Nucleus accumbens (tissue), 56 donors: ENCODE data around the gene CSAD.
"Not testable (repeated sequence)": the region's sequence is repeated elsewhere in the genome, so short reads cannot be mapped to it uniquely, and the experiment has no call there.

Experiments
- DNase-seq, 56 donors: peaks; one replicate each; lab custom pipeline; 2025; lab: John Stamatoyannopoulos, UW

Gene CSAD

DNA sequence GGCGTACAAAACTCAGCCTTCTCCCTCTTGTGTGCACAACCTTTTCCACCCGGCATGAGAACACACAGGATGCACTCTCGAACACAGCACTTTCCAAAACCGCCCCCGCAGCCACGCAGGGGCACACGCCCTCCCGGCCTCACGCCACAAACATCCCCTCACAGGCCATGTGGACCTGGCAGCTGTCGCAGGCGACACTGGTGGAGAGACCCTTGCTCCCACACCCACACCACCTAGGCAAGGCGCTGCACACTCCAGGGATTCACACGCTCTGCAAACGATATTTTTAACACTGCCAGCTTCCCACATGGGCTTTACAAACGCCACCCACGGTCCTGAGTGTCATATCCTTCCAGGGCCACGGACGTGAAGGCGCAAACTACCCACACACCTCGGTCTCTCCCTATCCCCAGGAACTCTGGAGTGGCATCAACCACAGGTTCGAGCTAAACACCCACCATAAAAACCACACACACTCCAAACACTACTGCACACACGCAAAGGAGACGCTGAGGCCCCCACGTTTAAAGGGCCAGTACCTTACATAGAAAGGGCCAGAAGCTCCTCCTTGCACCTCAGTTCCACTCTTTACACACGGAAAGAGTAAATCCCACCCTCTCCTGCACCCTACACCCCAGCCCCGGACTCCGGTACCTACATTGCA lies 38.7 kb upstream of the CSAD start:
- peak in 14 of 56 donors; percentile 28 to 60 (median 45) for DNase-seq

DNA sequence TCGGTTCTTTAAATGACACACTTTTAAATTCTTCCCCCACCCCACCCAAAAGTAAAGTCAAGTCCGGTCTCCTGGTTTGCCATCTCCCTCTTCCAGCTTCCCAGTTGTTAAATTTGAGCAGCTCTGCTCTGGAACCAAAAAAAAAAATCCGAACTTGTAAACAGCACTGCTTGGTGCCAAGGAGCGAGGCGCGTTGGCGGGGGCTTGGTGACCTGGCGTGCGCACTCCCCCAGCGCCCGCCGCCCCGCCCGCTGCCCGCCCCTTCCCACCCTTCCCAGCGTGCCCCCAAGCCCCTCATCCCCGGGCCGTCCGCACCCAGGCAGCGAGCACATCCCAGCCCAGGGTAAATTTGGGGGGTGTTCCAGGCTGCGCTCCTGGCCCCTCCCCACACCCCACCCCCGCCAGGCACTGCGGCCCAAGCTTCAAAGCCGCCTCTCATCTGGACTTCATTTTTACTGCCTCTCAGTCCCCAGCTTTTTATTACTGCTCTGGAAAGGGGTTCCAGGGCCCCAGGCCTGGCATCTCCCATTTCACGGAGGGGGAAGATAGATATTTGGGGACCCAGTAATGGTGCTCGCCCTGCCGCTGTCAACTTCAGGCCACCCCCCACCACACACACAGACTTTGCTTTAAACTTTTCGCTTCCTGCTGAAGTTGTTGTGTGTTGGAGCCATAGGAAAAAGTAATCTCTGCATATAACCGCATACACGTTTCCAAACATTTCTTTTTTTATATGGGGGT lies 38.0 kb upstream of the CSAD start:
- peak in 4 of 56 donors; percentile 18 to 36 (median 29) for DNase-seq

DNA sequence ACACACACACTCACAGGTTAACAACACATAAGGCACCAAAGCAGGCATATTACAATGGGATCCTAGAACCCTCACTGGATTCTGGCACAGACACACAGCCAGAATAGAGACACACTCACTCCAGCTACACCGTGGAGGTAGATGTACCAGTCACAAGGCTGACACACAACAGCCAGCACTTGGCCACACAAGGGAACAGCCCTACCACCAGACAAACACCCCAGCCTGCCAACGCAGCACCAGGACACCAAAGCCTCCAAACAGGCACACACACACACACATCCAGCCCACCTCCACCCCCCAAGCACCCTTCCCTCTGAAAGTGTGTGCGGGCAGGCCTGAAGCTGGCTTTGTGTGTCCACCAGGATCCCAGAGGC lies 37.2 kb upstream of the CSAD start:
- DNase-seq = no peak

DNA sequence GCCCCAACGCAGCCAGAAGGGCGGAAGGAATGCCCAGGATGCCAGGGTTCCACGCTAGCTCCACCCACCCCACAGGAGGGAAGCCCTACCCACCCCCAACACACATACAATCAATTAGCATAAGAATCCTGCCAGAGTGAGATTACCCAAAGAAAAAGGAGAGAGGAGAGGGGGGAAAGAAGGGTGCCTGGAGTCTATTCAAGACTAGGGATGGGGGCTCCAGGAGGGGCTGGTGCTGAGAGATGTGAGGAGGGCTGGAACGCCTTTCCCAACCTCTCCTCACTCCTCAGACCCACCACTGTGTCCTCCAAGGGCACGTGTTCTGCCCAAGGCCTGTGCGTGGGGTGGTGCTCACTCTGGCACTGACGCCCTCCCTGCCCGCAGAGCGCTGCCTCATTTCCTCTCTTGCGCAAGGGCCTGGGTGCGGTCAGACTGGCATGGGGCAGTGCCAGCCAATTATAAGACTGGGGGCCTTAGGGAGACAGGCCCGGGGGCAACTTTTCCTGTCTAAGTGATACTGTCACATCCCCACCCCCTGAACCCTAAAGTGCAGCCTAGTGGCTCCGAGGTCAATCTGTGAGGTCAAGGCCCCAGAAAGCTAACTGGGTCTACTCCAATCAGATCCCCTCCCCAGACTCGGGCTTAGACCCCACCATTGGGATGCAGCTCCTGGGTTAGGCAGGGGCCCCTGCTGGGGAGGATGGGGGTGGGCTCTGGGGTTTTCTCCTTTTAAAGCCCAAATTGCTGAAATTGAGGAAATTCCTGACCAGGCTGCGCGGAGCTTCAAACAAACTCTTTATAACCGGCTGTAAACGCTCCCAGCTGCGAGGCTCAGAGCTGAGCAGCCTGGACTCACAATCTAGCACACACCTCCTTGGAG lies 36.6 kb upstream of the CSAD start:
- DNase-seq = peak in 1 of 56 donors; percentile 29

DNA sequence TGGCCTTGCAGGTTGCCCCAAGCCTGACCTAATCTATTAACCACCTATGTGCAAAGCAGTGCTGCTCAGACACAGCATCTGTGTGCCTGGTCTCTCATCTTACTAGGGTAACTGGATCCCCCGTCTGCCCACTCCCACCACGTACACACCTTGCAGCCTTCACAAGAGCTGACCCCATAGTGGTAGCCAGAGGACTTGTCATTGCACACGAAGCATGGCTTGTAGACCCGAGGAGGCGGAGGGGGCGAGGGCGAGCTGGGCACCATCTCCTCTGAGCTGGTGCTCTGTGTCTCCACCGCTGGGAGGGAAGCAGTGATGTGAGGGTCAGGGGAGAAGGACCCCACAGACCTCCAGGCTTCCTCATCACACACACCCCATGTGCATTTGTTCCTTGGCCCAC lies 34.8 kb upstream of the CSAD start:
- no peak for DNase-seq

DNA sequence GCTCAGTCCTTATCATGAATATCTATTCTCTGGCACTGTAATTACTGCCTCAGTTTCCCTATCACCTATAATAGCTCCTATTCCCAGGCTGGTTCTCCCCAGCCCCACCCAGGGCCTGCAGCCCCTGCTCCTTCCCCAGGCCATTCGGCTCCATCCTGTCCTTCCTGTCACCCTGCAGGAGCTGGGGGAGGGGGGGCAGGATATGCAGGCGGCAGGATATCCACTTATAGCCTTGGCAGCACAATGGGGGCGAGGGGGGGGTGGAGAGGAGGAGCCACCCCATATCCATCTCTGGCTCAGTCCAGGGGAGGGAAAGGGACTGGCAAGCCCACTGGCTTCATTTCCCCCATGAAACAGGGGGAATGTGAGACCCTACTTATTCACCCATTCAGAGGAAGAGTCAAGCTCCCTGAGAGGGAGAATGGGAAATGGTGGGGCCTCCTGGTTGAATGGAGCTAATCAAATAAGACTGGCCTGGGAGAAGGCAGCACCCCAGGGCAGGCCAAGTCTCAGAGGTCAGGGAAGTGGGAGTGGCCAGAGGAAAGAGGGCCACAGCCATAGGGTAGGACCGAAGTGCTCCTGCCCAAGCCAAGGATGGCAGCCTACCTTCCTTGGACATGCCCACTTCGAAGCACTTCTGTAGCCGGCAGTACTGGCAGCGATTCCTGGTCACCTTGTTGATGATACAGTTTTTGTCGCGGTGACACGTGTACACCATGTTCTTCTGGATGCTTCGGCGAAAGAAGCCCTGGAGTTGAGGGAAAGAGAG lies 34.1 kb upstream of the CSAD start:
- no peak for DNase-seq

DNA sequence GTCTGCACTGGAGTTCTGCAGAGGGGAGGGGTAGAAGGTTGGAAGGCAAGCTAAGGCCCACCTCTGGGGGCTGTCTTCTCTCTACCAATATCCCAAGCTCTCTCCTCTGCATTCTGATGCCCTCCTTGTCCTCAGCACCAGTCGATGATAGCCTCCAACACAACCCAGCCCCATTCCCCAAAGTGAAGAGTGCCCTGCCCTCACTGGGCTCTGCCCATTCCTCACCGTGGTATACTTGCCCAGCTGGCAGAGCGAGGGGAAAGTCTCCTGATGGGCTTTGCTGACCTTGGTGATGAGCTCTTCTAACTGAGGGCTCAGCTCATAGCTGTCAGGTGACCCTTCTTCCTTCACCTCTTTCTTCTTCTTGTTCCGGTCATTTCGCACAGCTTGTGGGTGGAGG lies 33.5 kb upstream of the CSAD start:
- no peak for DNase-seq

DNA sequence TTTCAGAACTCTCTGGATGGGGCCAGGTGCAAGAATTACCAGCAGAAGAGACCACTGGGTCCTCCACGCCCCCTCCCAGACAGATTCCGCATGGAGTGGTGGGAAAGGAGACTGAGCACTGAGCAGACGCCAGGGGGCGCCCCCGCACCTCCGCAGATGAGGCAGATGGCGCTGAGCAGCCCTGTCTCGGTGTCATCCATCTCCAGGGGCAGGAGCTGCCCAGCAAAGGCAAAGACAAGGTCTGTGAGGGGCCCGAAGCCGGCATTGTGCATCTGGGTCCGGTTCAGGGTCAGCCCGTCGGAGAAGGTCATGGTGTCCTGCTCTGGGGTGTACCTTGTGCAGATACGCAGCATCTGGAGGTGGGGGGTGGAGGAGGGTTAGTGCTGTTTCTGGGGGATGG lies 32.6 kb upstream of the CSAD start:
- peak in 51 of 56 donors; percentile 23 to 91 (median 73) for DNase-seq

DNA sequence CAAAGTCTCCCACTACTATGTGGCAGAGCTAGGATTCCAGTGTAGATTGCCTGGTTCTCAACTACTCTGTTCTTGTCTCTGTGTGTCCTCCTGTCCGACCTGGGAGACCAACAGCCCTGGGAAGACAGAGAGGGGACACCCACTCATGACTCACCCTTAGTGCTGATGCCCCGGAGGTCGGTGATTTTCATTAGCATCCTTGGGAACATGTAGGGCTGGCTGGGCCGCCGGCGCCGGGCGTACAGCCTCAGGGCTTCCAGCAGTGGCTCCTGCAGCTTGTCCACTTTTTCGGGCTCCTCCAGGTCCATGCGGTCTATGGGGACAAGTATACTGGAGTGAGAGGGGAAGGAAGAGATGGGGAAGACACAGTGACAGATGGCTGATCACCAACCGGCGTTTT lies 32.2 kb upstream of the CSAD start:
- no peak for DNase-seq

DNA sequence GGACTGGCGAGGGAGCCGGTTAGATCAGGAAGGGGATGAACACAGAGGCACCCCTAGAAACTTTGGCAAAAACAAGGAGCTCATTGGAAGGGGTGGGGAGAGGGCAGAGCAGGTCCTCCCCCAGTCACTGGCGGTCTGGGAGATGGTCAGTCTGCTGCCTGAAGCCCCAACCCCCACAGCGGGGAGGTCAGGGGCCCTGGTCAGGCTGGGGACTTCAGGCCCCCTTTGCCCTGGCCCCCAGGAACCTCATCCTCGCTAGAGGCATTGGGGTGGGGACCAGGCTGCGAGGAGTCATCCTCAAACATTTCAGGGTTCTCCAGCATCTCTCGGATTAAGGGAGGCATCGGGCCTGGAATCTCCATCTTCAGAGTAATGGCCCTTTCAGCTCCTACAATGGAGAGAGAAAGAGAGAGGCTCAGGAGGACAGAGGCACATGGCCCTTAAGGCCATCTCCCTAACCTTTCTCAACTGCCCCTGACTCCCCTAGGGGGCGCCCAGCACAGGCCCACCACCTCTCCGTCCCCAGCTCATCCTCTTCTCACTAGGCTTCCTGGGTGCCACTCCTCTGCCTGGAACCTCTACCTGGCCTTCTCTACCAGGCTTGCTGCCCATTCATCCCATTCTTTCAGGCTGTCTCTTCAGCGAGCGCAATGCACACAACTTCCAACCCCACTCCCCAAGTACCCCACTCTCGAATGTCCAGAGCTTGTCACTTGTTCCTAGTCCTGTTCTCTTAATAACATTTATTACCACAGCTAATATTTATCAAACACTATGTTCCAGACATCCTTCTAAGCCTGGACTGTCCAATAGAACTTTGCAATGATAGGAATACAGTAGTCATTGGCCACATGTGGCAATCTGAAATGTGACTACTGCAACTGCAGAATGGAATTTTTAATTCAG lies 31.0 kb upstream of the CSAD start:
- no peak for DNase-seq

DNA sequence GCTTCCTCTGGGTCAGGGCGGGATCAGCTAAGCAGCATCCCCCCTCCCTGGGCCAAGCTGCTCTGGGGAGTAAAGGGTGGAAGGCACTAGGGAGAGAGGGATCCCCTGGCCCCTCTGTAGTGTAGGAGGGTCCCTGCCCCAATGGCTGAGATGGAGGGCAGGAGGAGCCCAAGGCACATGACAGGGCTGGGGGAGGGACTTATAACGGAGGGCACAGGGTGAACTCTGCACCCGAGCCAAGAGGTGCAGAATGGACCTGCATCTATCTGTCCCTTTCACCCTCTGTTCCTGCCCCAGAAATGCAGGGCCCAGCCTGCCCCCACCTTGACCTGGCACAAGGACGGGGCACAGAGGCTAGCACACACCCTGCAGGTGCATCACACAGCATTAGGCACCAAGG lies 30.1 kb upstream of the CSAD start:
- no peak for DNase-seq

DNA sequence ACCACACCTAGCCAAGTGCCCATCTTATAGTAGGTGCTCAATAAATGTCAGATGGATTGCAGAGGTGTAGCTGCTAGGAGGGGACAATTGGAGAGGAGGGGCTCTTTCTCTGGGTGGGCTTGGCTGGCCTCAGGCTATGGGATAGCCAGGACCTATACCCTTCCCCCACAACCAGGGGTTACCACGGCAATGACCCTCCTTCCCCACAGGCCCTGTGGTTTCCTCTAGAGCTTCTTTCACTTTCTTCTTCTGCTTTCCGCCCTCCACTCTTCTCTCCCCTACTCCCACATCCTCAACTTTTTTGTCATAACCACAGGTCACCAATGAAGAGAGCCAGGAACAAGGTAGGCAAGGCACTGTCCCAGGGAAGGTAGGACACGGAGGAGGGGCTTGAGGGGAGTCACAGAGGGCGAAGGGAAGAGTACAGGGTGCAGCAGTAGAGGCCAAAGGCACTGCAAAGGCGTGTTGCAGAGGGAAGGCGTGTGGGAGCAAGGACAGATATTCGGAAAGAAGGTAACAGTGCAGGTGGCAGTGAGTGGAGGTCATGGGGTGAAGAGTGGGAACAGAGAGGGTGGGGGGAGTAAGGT lies 28.2 kb upstream of the CSAD start:
- DNase-seq = no peak

DNA sequence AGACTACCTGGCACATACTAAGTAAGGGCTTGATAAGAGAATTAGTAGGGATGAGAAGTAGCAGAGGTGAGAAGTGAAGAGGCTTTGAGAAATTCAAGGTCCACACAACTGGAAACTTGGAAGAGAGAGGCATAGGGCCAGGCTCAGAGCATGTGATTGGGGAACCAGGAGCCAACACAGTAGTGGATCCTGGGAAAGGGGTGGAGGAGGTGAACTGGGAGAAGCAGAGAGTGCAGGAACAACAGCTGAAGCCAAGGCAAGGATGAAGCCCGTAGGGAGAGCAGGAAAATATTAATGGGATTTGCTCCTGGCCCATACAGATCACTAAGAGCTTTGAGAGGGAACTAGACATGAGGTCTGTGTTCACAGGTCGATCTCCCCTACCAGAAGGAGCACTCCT lies 27.7 kb upstream of the CSAD start:
- DNase-seq = no peak

DNA sequence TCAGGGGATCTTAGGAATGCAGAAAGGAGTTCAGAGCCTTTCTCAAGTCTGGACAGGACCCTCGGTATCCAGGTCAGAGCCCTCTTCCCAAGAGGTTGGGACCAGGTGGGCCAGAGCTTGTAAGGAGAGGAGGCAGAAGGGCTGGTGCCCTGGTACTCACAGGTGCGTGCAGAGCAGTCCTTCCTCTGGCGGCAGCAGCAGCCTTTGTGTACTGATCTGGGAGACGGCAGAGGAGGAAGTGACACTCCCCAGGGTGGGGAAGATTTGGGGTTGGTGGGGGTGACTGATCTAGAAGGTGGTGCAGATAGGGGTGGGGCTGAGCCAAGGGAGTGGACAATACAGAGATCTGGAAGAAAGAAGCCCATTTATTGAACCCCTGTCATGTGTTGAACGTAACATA lies 26.3 kb upstream of the CSAD start, which contains the start of gene ITGB7:
Gene ITGB7 (minus strand): TSS at position 210 of the 400 bp plus-strand sequence. CDS start 6,808 bp downstream, outside the sequence.
- DNase-seq = no peak

DNA sequence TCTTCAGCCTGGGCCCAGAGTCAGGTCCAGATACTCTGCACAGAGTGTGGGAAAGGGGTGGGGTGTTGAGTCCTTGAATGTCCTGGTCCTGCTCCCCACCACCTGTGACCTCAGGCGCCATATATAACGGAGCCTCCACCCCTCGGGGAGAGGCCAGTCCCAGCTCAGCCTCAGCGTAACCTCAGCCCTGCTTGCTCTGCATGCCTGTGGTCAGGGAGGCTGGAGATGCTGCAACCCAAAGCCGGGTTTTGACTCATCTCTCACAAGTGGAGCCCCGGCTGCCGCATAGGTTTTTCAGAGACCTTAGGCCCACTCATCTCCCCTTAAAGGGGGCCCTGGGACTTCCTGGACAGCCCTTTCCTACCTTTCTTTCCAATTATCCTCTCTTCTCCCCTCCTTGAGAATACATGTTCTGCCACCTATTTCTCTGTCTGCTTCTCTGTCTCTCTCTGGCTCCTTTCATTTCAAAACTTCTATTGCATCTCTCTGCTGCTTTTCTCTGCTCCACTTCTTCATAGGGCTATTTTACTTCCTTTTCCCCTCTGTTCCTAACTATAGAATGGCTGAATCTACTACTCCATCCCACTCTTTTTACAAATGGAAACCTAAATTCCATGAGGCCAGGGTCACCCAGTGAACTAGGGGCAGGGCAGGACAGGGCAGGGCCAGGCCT lies 25.2 kb upstream of the CSAD start:
- no peak for DNase-seq

DNA sequence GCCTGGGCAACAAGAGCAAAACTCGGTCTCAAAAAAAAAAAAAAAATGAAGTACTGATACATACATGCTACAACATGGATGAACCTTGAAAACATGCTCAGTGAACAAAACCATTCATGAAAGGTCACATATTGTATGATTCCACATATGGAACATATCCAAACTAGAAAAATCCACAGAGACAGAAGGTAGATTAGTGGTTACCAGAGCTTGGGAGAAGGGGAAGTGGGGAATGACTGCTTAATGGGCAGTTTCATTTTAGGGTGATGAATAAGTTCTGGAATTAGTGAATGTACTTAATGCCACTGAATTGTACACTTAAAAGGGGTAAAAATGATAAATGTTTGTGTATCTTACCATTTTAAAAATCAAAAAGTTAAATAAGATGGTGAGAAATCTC lies 23.6 kb upstream of the CSAD start:
- no peak for DNase-seq

DNA sequence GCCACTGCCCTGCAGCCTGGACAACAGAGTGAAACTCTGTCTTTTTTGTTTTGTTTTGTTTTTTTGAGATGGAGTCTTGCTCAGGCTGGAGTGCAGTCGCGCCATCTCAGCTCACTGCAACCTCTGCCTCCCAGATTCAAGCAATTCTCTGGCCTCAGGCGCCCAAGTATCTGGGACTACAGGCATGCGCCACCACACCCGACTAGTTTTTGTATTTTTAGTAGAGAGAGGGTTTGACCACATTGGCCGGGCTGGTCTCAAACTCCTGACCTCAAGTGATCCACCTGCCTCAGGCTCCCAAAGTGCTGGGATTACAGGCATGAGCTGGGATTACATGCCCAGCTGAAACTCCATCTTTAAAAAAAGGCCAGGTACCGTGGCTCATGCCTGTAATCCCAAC lies 21.6 kb upstream of the CSAD start:
- DNase-seq = not testable (repeated sequence)

DNA sequence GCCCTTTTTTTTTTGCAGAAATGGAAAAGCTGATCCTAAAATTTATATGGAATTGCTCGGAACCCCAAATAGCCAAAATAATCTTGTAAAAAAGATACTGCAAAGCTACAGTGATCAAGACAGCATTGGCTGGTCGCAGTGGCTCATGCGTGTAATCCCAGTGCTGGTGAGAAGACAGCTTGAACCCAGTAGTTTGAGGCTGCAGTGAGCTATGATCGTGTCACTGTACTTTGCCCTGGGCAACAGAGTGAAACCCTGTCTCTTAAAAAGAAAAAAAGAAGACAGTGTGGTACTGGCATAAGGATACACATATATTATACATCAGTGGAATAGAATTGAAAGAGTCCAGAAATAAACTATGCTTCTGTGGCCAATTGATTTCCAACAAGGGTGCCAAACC lies 20.9 kb upstream of the CSAD start:
- DNase-seq = no peak

DNA sequence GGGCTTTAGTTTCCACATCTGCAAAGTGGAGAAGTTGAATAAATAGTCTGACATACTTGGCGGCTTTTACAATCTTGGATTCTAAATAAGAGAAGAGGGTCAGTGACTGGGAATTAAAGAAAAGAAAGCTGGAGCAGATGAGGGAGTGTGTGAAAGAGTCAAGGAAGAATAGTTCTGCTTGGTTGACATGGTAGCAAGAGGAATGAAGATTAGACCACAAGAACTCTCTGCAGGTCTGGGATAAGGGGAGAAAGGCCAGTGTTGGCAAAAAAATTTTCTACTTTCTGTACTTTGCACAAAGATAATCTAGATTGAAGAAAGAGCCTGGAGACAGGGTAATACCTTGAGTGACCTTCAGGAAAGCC lies 20.4 kb upstream of the CSAD start:
- DNase-seq = no peak
